Heart left ventricle (tissue), 16 donors: ENCODE data around the gene PTPN3. TPM values are rescaled to one million over a fixed set of nuclear protein-coding genes. Genes with fewer than 3 reads are reported as not detected.

Experiments used
- ATAC-seq, 4 donors: fragments of 200-7000 bp; cut with Tn5 transposase; one replicate each; pipeline ENCODE4 v1.9.1; 2020 to 2022; ENCODE audit warnings: moderate library complexity in 4 of 4, mild to moderate bottlenecking in 3 of 4, moderate number of reproducible peaks in 1 of 4
- DNase-seq, 5 donors: peaks; one replicate each; pipeline ENCODE4 v3.0.0-alpha.2; 2020
- H3K27ac ChIP-seq, 12 donors: fragments of 200-600 bp; sonication (generic) in 4 of 12; one replicate each; pipeline versions ENCODE4 v1.5.0 to v1.8.0; 2016 to 2022; ENCODE audit warnings: mild to moderate bottlenecking in 2 of 12
- H3K27me3 ChIP-seq, 9 donors: fragments of 200-600 bp; sonication (generic) in 2 of 9; one replicate each; pipeline versions ENCODE4 v1.5.1 to v1.8.0; 2016 to 2022; ENCODE audit warnings: mild to moderate bottlenecking in 3 of 9
- H3K36me3 ChIP-seq, 9 donors: fragments of 200-600 bp; sonication (generic) in 2 of 9; one replicate each; pipeline versions ENCODE4 v1.5.0 to v1.8.0; 2018 to 2022; ENCODE audit warnings: mild to moderate bottlenecking in 2 of 9
- H3K4me1 ChIP-seq, 12 donors: fragments of 200-600 bp; sonication (generic) in 4 of 12; one replicate each; pipeline versions ENCODE4 v1.5.0 to v1.8.0; 2016 to 2022; ENCODE audit warnings: mild to moderate bottlenecking in 3 of 12
- H3K4me3 ChIP-seq, 12 donors: fragments of 200-600 bp; sonication (generic) in 4 of 12; one replicate each; pipeline versions ENCODE4 v1.5.0 to v1.8.0; 2017 to 2022; ENCODE audit warnings: mild to moderate bottlenecking in 9 of 12, moderate library complexity in 4 of 12
- H3K9me3 ChIP-seq, 12 donors: fragments of 200-600 bp; sonication (generic) in 4 of 12; one replicate each; pipeline versions ENCODE4 v1.5.0 to v1.8.0; 2016 to 2022; ENCODE audit warnings: mild to moderate bottlenecking in 1 of 12
- CTCF ChIP-seq, 12 donors: fragments of 200-600 bp; sonication (generic) in 4 of 12; IDR thresholded peaks; one replicate each; pipeline versions ENCODE4 v1.5.0 to v1.8.0; 2018 to 2022; ENCODE audit warnings: antibody characterized with exemption in 12 of 12, mild to moderate bottlenecking in 5 of 12
- POLR2A ChIP-seq, 2 donors: fragments of 450-650 bp; IDR thresholded peaks; one replicate each; pipeline ENCODE4 v1.6.1; 2017; ENCODE audit warnings: antibody characterized with exemption in 2 of 2, mild to moderate bottlenecking in 2 of 2, moderate library complexity in 2 of 2
- WGBS, 4 donors: extraction: QIAGEN DNeasy Blood & Tissue Kit in 2 of 4; methylation state at CpG; one replicate each; pipeline versions ENCODE4 v1.1.5 to v1.1.7; 2013 to 2018; 5-methylcytosine and 5-hydroxymethylcytosine counted together
- intact Hi-C, 10 donors: fragments of 100-400 bp; cut with DNase I; formaldehyde crosslinking; loops; one replicate each; pipeline versions ENCODE4 v1.11.1 to v1.14.2; 2022
- polyA plus RNA-seq, 2 donors: library from polyadenylated mRNA; stranded (reverse); fragments of 200-250 nt; gene quantifications; one replicate each; pipeline ENCODE4 v1.2.3, GENCODE V29; 2013
- total RNA-seq, 9 donors: library from RNA; depleted of rRNA in 2 of 9; stranded (reverse); fragments of >200 nt in 2 of 9; fragmentation: NEBNext Ultra II Directional in 3 of 9; extraction: Animal tissue kit (Norgen Biotek cat#: 25700) in 3 of 9; gene quantifications; one replicate each; pipeline versions ENCODE4 v1.1.0 to v1.2.4, GENCODE V29; 2016 to 2023
- donor health status: ischemic (EF 13 %, LVEDD 7.1; RV severe dilation, severe dysfunction).
- donor health status: healthy with polysubstance abuse.
- donor health status: DM: no; HTN: yes; CAD: no.
- donor health status: DM: no; HTN: no; CAD: no.
- donor health status: ischemic (EF 25% LVEDD 6.9; RV normal size, moderate dysfunction).
- donor health status: ischemic (EF 25% LVEDD 5.7; RV mildly dilated, moderate dysfunction).
- donor health status: healthy.
- donor health status: DM: yes; HTN: yes; CAD: no.
- donor health status: ischemic (EF 35%, LVEDD 5.7; RV mildly dilated, moderate dysfunction).
- donor health status: nonischemic (EF 11% LVEDD 7.7; RV severe dilation, severe dysfunction).
- donor health status: DM: yes; HTN: yes; CAD: no.
- donor health status: PGD.
- donor health status: ischemic (EF 29% LVEDD 5.4; RV normal size, mild dysfunction).
- donor health status: nonischemic (EF 23%, LVEDD 6.1; RV moderate dilation, normal function).

PTPN3 gene
- total and polyA plus RNA-seq, 11 donors: 6.9 to 77.0 (median 51.7) TPM

DNA sequence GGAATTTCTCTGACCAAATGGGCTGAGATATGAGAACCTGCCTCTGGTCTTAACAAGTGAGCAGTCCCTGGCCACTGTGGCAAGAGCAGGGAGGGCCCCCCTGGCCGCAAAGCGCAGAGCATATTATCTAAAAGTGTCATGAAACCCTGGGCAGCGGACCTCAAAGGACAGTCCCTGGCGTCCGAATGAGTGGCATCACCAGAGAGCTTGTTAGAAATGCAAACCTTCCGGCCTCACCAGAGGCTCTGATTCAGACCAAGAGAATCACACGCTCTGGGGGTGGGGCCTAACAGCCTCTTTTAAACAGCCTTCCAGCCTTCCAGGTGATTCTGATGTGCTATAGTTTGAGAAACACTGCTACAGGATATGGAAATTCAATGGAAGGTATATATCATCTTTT lies 10.9 kb downstream of the PTPN3 start:
- no peak for ATAC-seq
- peaks cover 0 to 4% (median 0%) of the 10 kb centered on the region in 9 donors for H3K27me3 ChIP-seq
- no peaks in the 10 kb centered on the region for H3K9me3 ChIP-seq
- intact Hi-C loops: no loop called here
- no peak overlapping the region for H3K4me3 ChIP-seq
- no peak for DNase-seq
- H3K36me3 ChIP-seq: no peaks in the 10 kb centered on the region
- TF ChIP-seq POLR2A (IDR thresholded peaks at IDR 0.05) (no peak), CTCF (IDR thresholded peaks at IDR 0.05) (no peak)
- H3K4me1 ChIP-seq: peaks cover 0 to 8% (median 0%) of the 10 kb centered on the region in 12 donors
- WGBS, 4 donors: 67 to 76% (median 69%) methylated on average over 7 of the region's 7 CpGs
- H3K27ac ChIP-seq: no peak overlapping the region

GRCh38 chr9:109483744-109484429 lies 14.2 kb downstream of the PTPN3 start:
- no peak for ATAC-seq
- intact Hi-C loops: no loop called here
- TF ChIP-seq POLR2A (IDR thresholded peaks at IDR 0.05): no peak
- Histone ChIP-seq H3K4me3 (no peak overlapping the region), H3K36me3 (no peaks in the 10 kb centered on the region), H3K4me1 (peaks cover 0 to 8% (median 0%) of the 10 kb centered on the region in 12 donors), H3K27me3 (peaks cover 0 to 6% (median 0%) of the 10 kb centered on the region in 9 donors), H3K9me3 (no peaks in the 10 kb centered on the region), H3K27ac (no peak overlapping the region)
- no peak for DNase-seq
- 85 to 95% (median 89%) methylated on average over 9 to 14 of the region's 14 CpGs for WGBS, 4 donors

DNA sequence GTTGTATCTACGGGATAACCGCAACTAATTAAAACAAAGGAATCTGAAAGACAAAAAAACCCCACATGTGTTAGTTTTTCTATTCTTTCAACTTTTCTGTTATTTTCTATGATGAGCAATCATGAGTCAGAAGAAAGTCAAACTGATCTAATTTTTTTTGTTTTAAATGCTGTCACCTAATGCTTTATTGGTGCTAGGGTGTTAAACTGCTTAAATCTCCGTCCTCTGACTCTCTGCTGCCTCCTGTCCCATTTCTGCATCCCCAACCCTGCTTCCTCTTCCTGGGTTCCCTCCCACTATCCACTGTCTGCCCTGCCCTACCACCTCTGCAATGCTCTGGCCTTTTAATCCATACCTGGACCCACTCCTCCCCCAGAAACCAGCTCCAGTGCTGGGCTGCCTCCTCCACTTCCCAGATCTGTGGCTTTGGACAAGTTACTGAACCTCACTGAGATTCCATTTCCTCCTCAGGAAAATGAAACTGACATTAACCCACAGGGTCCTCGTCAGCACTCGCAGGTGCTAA lies 15.7 kb downstream of the PTPN3 start:
- Histone ChIP-seq H3K9me3 (no peaks in the 10 kb centered on the region), H3K27ac (no peak overlapping the region)
- ATAC-seq: no peak

GRCh38 chr9:109481856-109482255 lies 16.3 kb downstream of the PTPN3 start:
- peaks cover 0 to 10% (median 1%) of the 10 kb centered on the region in 12 donors for H3K4me1 ChIP-seq
- no peak for ATAC-seq

More for the DNA sequence above, 15.7 kb downstream of the PTPN3 start:
- peaks cover 0 to 7% (median 0%) of the 10 kb centered on the region in 12 donors for H3K4me1 ChIP-seq
- TF ChIP-seq POLR2A (IDR thresholded peaks at IDR 0.05): no peak
- TF ChIP-seq CTCF (IDR thresholded peaks at IDR 0.05): no peak
- no peak overlapping the region for H3K4me3 ChIP-seq
- peaks cover 0 to 2% (median 0%) of the 10 kb centered on the region in 9 donors for H3K27me3 ChIP-seq
- no peaks in the 10 kb centered on the region for H3K36me3 ChIP-seq
- DNase-seq: no peak
- intact Hi-C loops: no loop called here
- WGBS, 4 donors: 78 to 88% (median 85%) methylated on average over 5 of the region's 5 CpGs

DNA sequence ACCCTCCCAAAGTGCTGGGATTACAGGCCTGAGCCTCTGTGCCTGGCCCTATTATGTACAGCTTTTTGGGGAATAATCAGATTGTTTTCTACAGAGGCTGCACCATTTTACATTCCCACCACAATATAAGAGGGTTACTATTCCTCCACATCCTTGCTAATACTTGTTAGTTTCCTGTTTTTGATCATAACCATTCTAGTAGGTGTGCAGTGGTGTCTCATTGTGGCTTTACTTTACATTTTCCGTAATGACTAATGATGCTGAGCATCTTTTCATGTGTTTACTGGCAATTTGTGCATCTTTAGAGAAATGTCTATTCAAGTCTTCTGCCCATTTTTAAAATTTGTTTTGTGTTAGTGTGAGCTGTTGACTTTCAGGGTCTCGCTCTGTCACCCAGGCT lies 18.3 kb downstream of the PTPN3 start:
- ATAC-seq: no peak
- WGBS, 4 donors: 93 to 97% (median 97%) methylated on average over 2 of the region's 2 CpGs
- peaks cover 0 to 28% (median 9%) of the 10 kb centered on the region in 12 donors for H3K4me1 ChIP-seq

More at GRCh38 chr9:109481856-109482255, 16.3 kb downstream of the PTPN3 start:
- H3K36me3 ChIP-seq: no peaks in the 10 kb centered on the region
- H3K4me3 ChIP-seq: no peak overlapping the region
- H3K9me3 ChIP-seq: no peaks in the 10 kb centered on the region
- peaks cover 0 to 2% (median 0%) of the 10 kb centered on the region in 9 donors for H3K27me3 ChIP-seq
- DNase-seq: no peak
- TF ChIP-seq POLR2A (IDR thresholded peaks at IDR 0.05): no peak
- 77 to 89% (median 84%) methylated on average over 7 of the region's 7 CpGs for WGBS, 4 donors
- intact Hi-C loops: no loop called here
- H3K27ac ChIP-seq: no peak overlapping the region

More for the DNA sequence above, 18.3 kb downstream of the PTPN3 start:
- intact Hi-C loops: loop anchor here in 1 of 10 donors (10.0 kb wide), 1 partner anchor 235 kb away; no protein-coding TSS in a partner anchor
- H3K27me3 ChIP-seq: peaks cover 0 to 2% (median 0%) of the 10 kb centered on the region in 9 donors
- no peaks in the 10 kb centered on the region for H3K36me3 ChIP-seq
- TF ChIP-seq POLR2A (IDR thresholded peaks at IDR 0.05) (no peak), CTCF (IDR thresholded peaks at IDR 0.05) (no peak)
- H3K27ac ChIP-seq: no peak overlapping the region
- no peak for DNase-seq
- no peaks in the 10 kb centered on the region for H3K9me3 ChIP-seq
- no peak overlapping the region for H3K4me3 ChIP-seq
